Stimulated activated CD4-positive, alpha-beta T cell treated with anti-CD3 and anti-CD28 coated beads, Interleukin-4, amount 100 ng/mL, for 24 hours (primary cell): Measurements from ENCODE around the gene DSN1.

Experiments used
- DNase-seq: peaks from one replicate; pipeline ENCODE4 v3.0.0-alpha.2; 2020

The DSN1 gene

GRCh38 chr20:36752582-36752981 is 21.0 kb downstream of the DSN1 start:
- DNase-seq: no peak

- peak; percentile 93 for DNase-seq
These were observed 27.5 kb downstream of the DSN1 start, which contains the start of gene NDRG3 for GRCh38 chr20:36745927-36746659. Gene NDRG3 (minus strand): TSS chr20:36746090. CDS start chr20:36721735, 24,355 bp downstream.

GRCh38 chr20:36745234-36745926 is 28.2 kb downstream of the DSN1 start:
- peak; percentile 37 for DNase-seq

- no peak for DNase-seq
These were observed 28.8 kb downstream of the DSN1 start for GRCh38 chr20:36744764-36745191.

GRCh38 chr20:36744243-36744642 is 29.3 kb downstream of the DSN1 start:
- DNase-seq: no peak

- DNase-seq: no peak
These were observed 31.0 kb downstream of the DSN1 start for GRCh38 chr20:36742558-36742957.

- DNase-seq: no peak
These were observed 32.5 kb downstream of the DSN1 start for GRCh38 chr20:36741072-36741471.

- no peak for DNase-seq
These were observed 36.4 kb downstream of the DSN1 start for GRCh38 chr20:36737183-36737499.

- no peak for DNase-seq
These were observed 36.9 kb downstream of the DSN1 start for GRCh38 chr20:36736451-36737182.

GRCh38 chr20:36732456-36732855 is 41.1 kb downstream of the DSN1 start:
- no peak for DNase-seq

- peak; percentile 9 for DNase-seq
These were observed 44.6 kb downstream of the DSN1 start for GRCh38 chr20:36728986-36729385.

GRCh38 chr20:36726168-36726567 is 47.4 kb downstream of the DSN1 start:
- DNase-seq: no peak

GRCh38 chr20:36720510-36720909 is 53.1 kb downstream of the DSN1 start:
- DNase-seq: peak; percentile 47

- peak; percentile 6 for DNase-seq
These were observed 55.9 kb downstream of the DSN1 start for GRCh38 chr20:36717657-36718056.

- DNase-seq: no peak
These were observed 56.5 kb downstream of the DSN1 start for GRCh38 chr20:36717021-36717420.

- no peak for DNase-seq
These were observed 60.8 kb downstream of the DSN1 start for GRCh38 chr20:36712775-36713174.

- no peak for DNase-seq
These were observed 64.4 kb downstream of the DSN1 start for GRCh38 chr20:36709126-36709525.

GRCh38 chr20:36703530-36703929 is 70.0 kb downstream of the DSN1 start:
- DNase-seq: no peak
